GM19468 (cell line): ENCODE results near the gene KRTAP5-2.
"Not testable (repeated sequence)": the region's sequence is repeated elsewhere in the genome, so short reads cannot be mapped to it uniquely, and the experiment has no call there.

Experiments
- ATAC-seq: cut with Tn5 transposase; IDR thresholded peaks from one replicate; pipeline ENCODE4 v1.9.1; 2021; ENCODE audit warnings: mild to moderate bottlenecking, moderate library complexity, moderate number of reproducible peaks; ENCODE audit not compliant: unreplicated experiment; ENCODE audit errors: extremely low read depth

KRTAP5-2 gene

GRCh38 chr11:1628506-1629325 is 30.6 kb upstream of the KRTAP5-2 start:
- no peak for ATAC-seq

DNA sequence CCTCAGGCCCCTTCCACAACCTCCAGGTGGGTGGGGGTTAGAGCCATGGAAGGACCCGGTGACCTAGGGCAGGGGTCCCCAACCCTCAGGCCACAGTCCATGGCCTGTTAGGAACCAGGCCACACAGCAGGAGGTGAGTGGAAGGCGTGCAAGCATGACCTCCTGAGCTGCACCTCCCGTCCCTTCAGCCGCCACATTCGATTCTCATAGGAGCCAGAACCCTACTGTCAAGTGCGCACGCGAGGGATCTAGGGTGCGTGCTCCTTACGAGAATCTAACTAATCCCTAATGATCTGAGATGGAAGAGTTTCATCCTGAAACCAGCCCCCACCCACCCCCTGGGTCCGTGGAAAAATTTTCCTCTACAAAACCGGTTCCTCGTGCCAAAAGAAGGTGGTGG is 27.4 kb upstream of the KRTAP5-2 start:
- no peak for ATAC-seq

DNA sequence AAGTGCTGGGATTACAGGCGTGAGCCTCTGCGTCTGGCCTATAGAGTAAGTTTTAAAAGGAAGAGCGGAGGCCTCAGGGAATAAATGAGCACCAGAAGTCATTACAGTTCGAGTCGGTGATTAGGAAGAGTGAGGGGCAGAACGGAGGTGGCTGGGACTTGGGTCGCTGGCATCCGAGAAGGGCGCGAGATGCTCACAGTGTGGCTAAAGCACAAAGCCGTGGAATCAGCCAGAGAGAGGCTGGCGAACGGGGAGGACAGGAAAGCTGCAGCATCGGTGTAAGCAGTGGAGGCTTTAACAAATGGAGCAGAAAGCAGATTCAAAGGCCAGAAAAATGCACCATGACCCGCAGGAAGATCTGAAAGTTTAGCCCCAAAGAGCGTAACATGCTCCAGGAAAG is 26.5 kb upstream of the KRTAP5-2 start:
- no peak for ATAC-seq

- no peak for ATAC-seq
Measured at GRCh38 chr11:1623716-1624115, 25.6 kb upstream of the KRTAP5-2 start.

DNA sequence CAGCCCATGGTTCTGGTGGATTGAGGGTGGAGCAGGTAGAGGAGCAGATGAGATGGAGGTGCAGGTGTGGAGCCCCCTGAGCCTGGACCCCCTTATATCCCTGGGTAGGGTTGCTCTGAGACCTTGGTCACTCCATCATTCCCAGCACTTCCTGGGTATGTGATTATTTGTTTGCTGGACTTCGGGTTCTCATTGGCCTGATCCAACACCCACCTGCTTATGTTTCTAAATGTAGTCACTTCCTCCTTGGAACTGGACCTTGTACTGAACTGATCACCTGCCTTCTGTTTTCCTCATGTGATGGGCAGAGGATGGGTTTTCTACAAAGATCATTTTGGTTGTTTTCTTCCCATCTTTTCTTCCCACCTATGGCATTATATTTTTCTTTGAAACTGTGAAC is 24.0 kb upstream of the KRTAP5-2 start, which contains the start of gene KRTAP5-4:
Gene KRTAP5-4 (minus strand): TSS at position 53 of the 400 bp plus-strand sequence. CDS start 45 bp downstream, at position 8.
- ATAC-seq: no peak

- no peak for ATAC-seq
Measured at GRCh38 chr11:1619449-1619848, 21.4 kb upstream of the KRTAP5-2 start.

DNA sequence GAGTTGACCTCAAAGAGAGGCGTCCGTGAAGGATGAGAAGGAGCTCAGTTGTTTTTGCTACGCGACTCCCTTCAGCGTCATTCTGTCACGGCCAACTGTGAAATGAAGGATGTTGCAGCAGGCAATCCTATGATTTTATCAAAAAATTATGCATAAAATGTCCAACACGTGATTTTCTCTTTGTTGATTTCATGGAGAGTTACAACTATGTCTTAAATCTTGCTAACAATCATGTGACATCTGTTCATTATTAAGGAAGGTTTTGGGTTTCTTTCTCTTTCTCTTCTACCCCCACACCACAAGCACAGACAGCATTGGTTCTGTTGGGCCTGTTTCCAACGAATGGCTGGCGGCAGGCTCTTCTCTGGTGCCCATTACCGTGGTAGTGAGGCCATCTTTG is 20.1 kb upstream of the KRTAP5-2 start:
- no peak for ATAC-seq

DNA sequence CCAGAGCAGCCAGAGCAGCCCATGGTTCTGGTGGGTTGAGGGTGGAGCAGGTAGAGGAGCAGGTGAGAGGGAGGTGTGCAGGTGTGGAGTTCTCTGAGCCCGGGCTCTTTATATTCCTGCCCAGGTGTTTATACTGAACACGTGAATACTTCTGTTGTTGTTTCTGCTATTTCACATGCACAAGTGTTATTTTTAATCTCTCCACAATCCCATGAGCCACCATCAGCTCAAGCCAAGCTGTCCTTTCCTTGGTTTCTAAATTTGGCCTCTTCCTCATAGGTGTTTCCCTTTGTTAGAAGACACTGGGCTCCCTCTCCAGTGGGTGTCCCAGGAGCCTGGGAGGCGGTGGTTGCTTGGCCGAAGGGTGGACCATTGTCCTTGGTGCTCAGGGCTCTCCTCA is 10.3 kb upstream of the KRTAP5-2 start, which contains the start of gene KRTAP5-3:
Gene KRTAP5-3 (minus strand): TSS at position 101 of the 400 bp plus-strand sequence. CDS start 78 bp downstream, at position 23.
- ATAC-seq: no peak

DNA sequence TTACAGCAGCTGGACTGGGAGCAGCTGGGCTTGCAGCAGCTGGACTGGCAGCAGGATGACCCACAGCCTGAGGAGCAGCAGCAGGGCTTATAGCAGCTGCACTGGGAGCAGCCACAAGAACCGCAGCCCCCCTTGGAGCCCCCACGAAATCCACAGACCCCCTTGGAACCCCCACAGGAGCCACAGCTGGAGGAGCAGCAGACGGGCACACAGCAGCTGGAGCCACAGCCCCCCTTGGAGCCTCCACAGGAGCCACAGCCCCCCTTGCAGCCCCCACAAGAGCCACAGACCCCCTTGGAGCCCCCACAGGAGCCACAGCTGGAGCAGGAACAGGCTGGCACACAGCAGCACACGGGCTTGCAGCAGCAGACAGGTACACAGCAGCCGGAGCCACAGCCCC is 9.8 kb upstream of the KRTAP5-2 start:
- ATAC-seq: not testable (repeated sequence)

DNA sequence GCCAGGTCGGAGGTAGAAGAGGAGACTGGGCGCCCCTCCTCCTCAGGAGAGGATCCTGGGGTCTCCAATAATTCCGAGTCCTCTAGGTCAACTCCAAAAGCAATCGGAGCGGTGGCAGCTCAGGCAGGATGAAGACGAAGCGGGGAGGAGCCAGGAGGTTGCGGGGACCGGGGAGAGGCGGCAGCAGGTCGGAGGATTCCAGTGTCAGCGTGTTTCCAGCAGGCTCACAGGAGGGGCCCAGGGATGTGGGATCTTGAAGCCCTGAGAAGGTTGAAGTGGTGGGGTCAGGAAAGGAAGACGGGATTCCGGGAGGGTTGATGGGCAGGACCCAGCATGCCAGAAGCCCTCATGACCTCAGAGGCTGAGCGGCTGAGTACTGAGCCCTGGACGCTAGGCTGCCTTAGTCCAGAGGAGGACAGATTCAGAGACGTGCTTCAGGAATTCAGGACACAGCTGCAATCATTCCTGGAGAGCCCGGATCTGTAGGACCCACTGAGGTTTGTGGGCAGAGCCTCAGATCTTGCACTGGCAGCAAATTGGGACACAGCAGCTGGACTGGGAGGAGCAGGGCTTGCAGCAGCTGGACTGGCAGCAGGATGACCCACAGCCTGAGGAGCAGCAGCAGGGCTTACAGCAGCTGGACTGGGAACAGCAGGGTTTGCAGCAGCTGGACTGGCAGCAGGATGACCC is 9.2 kb upstream of the KRTAP5-2 start:
- not testable (repeated sequence) for ATAC-seq

DNA sequence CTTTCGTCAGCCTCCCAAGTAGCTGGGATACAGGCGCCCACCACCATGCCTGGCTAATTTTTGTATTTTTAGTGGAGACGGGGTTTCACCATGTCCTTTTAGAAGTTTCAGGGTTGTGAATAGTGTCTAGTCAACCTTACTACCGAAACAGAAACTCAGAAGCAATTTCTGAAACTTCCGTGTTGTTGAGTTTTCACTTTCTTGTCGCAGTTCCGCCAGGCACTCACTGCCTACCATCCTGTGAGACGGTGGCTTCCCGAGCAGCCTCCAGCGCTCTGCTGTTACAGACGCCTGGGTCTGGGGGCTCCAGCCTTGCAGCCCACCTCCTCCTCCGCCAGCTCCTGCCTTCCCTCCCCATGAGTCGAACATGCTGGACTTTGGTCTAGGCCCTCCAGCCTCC is 7.8 kb upstream of the KRTAP5-2 start:
- peak; percentile 68 for ATAC-seq

DNA sequence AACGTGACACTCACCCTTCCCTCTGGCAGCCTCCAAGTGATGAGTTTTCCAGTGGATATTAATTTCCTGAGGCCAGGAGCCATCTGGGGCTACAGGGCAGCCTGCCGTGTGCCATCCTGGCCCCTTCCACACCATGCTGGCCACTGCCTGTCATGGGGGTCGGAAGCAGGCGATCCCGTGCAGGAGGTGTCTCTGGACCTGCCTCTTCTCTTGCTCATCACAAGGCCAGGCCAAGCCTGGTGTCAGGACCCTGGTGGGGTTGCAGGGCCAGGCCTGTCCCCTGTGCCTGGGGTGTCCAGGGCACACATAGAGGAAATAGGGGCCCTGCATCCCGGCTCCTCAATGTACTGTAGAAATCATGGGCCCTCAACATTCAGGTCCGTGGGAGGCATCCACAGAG is 6.6 kb upstream of the KRTAP5-2 start:
- ATAC-seq: no peak

DNA sequence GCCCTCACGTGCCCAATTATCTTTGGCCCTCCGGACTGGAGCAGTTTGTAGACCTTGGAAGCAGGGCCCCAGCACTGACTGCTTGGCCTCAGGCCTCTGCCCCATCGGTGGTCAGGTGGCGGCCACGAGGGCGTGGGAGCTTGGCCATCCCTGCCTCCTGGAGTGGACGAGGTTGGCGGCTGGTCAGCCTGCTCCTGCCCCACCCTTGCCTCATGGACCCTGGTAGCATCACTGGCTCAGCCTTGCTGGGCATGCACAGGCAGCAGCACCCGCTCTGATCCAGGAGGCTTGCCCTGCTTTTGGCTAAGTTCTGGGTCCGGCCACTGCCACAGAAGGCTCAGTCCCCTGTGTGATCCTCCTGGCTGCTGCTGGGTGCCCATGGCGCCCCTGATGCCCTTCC is 6.1 kb upstream of the KRTAP5-2 start:
- ATAC-seq: no peak

- ATAC-seq: no peak
Measured at GRCh38 chr11:1603629-1604028, 5.5 kb upstream of the KRTAP5-2 start.

GRCh38 chr11:1601663-1602062 is 3.6 kb upstream of the KRTAP5-2 start:
- not testable (repeated sequence) for ATAC-seq

- no peak for ATAC-seq
Measured at GRCh38 chr11:1600626-1601025, 2.5 kb upstream of the KRTAP5-2 start.

DNA sequence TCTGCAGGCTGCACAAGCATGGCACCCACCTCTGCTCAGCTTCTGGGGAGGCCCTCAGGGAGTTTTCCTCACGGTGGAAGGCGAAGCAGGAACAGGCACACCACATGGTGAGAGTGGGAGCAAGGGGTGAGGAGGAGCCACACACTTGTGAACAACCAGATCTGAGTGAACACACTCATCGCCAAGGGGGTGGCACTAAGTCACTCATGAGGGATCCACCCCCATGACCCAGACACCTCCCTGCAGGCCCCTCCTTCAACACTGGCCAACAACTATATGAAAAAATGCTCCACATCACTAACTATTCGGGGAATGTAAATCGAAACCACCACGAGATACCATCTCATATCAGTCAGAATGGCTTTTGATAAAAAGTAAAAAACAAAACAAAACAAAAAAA is 722 bp upstream of the KRTAP5-2 start:
- no peak for ATAC-seq

DNA sequence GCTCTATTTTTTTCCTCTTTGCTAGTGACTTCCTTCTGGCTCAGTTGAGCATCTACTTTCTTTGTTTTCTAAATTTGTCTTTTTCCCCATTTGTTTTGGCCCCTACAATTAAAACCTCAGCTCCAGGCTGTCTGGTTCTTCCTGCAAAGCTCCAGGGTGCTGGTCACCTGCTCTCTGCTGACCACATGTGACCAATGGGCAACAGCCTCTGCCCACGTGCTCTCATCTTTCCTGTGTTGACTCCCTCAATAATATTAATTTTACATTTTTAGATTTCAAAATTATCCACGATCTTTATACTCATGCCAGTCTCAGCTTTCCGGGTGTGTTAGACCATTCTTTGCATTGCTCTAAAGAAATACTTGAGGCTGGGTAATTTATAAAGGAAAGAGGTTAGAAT is 312 bp upstream of the KRTAP5-2 start:
- not testable (repeated sequence) for ATAC-seq

DNA sequence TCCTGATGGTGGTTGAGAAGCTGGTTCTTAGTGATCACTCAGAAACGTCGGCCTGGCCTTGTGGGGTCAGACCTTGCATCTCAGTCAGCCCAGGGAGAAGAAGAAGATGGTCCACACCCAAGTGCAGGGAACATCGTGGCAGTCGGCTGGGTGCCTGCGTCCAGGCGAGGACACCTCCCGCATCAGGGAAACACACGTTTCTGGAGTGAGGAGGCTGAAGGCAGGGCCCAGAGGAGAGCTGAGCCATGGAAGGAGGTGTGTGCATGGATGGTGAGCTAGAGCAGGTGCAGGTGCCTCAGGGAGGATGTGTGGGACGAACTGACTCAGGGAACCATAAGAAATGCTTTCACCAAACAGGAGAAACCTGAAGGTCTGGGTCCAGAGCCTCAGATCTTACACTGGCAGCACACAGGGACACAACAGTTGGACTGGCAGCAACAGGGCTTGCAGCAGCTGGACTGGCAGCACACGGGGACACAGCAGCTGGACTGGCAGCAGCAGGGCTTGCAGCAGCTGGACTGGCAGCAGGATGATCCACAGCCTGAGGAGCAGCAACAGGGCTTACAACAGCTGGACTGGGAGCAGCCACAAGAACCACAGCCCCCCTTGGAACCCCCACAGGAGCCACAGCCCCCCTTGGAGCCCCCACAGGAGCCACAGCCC is 632 bp downstream of the KRTAP5-2 start:
- no peak for ATAC-seq

- ATAC-seq: not testable (repeated sequence)
Measured at GRCh38 chr11:1596576-1597121, 1.4 kb downstream of the KRTAP5-2 start.
